OCI-LY1 (cell line): ENCODE results near the gene ASCL5.

ENCODE experiments used
- H2AFZ ChIP-seq: fragments of 200-600 bp; sonication (generic), shearing (Covaris generic); 2 replicates; pipeline ENCODE4 v1.6.0; 2014; ENCODE audit warnings: antibody characterized with exemption, mild to moderate bottlenecking, low read length
- H3F3A ChIP-seq: fragments of 200-600 bp; sonication (generic), shearing (Covaris generic); 2 replicates; pipeline ENCODE4 v1.6.0; 2014; ENCODE audit warnings: mild to moderate bottlenecking, antibody characterized with exemption, low read length, moderate library complexity; ENCODE audit not compliant: insufficient read depth
- H3K27ac ChIP-seq: fragments of 200-600 bp; sonication (generic); 2 replicates; pipeline ENCODE4 v1.5.1; 2014; ENCODE audit warnings: low read length, mixed run types, mild to moderate bottlenecking, low read depth; ENCODE audit not compliant: poor library complexity, severe bottlenecking
- H3K27me3 ChIP-seq: fragments of 200-600 bp; sonication (generic); 2 replicates; pipeline ENCODE4 v1.6.0; 2014; ENCODE audit warnings: antibody characterized with exemption, mild to moderate bottlenecking, low read length, moderate library complexity; ENCODE audit not compliant: insufficient read depth
- H3K36me3 ChIP-seq: fragments of 200-600 bp; sonication (generic); 2 replicates; pipeline ENCODE4 v1.6.1; 2014; ENCODE audit warnings: mild to moderate bottlenecking, antibody characterized with exemption, low read length, moderate library complexity, mixed read lengths; ENCODE audit not compliant: insufficient read depth
- H3K4me1 ChIP-seq: fragments of 200-600 bp; sonication (generic); 2 replicates; pipeline ENCODE4 v1.5.1; 2014; ENCODE audit warnings: mild to moderate bottlenecking, low read length, moderate library complexity; ENCODE audit not compliant: insufficient read depth, severe bottlenecking
- H3K4me2 ChIP-seq: fragments of 200-600 bp; sonication (generic), shearing (Covaris generic); 2 replicates; pipeline ENCODE4 v1.6.1; 2014; ENCODE audit warnings: low read length
- H3K4me3 ChIP-seq: fragments of 200-600 bp; sonication (generic); 2 replicates; pipeline ENCODE4 v1.5.1; 2014; ENCODE audit warnings: low read length, low read depth, mild to moderate bottlenecking, mixed read lengths; ENCODE audit not compliant: poor library complexity, severe bottlenecking
- H3K79me2 ChIP-seq: fragments of 200-600 bp; shearing (Covaris generic); 2 replicates; pipeline ENCODE4 v1.6.1; 2016; ENCODE audit warnings: mixed run types, low read length, mixed read lengths; ENCODE audit not compliant: insufficient read depth
- H3K9ac ChIP-seq: fragments of 200-600 bp; sonication (generic), shearing (Covaris generic); 2 replicates; pipeline ENCODE4 v1.6.1; 2014; ENCODE audit warnings: mild to moderate bottlenecking, low read length, mixed read lengths
- H3K9me2 ChIP-seq: fragments of 200-600 bp; sonication (generic), shearing (Covaris generic); 2 replicates; pipeline ENCODE4 v1.6.1; 2014; ENCODE audit warnings: low read depth, mild to moderate bottlenecking, low read length, mixed read lengths
- H3K9me3 ChIP-seq: fragments of 200-600 bp; shearing (Covaris generic); 2 replicates; pipeline ENCODE4 v1.6.1; 2014; ENCODE audit warnings: low read length, mixed read lengths
- H4K20me1 ChIP-seq: fragments of 200-600 bp; sonication (generic), shearing (Covaris generic); 2 replicates; pipeline ENCODE4 v1.6.0; 2016; ENCODE audit warnings: mild to moderate bottlenecking, low read length; ENCODE audit not compliant: insufficient read depth
- EZH2 ChIP-seq: fragments of 200-600 bp; sonication (generic), shearing (Covaris generic); IDR thresholded peaks from 2 replicates; pipeline ENCODE4 v1.8.0; 2017; ENCODE audit warnings: borderline replicate concordance, mixed run types, mild to moderate bottlenecking, antibody characterized with exemption, low read length, moderate library complexity, mixed read lengths
- TF ChIP-seq, protein P1 (sequence below): fragments of 200-600 bp; sonication (generic), shearing (Covaris generic); IDR thresholded peaks from 2 replicates; pipeline ENCODE4 v1.5.1; 2017; ENCODE audit warnings: mild to moderate bottlenecking, antibody characterized with exemption, low read length, moderate library complexity, mixed read lengths

ASCL5 gene

DNA sequence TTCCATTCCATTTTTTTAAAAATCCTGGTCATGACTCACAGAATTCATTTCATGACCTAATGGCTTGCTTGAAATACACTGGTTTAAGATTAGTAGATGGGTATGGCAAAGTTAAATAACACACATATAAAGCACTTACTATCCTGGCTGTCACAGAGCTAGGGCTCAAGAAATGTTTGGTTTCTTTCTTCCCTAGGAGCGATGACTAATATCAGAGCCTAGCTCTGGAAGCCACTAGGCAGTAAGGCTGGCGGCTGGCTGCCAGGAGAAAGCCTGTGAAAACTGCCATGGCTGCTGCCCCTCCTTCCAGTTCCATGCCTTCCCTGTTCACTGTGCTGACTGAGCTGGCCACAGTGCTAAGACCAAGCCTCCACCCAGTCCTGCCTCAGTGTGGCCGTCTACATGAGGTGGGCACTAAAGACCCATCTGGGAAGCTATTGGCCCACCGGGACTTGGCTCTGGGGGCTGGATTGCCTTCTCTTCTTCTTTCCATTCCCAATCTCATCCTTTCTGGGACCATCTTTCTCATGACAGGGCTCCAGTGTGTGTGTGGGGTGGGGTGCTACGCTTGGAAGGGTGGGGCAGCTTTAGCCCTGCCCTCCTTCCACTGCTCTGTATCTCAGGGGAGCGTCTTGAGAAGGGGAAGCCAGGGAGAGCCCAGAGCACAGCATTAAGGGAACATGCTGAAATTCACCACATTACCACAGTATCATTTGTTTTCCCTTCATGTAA lies 10.8 kb upstream of the ASCL5 start:
- H3K36me3 ChIP-seq = peaks cover 12% of the 10 kb centered on the region
- H3K4me3 ChIP-seq = no peak overlapping the region
- no peak for TF ChIP-seq EZH2
- TF ChIP-seq, protein P1, sequence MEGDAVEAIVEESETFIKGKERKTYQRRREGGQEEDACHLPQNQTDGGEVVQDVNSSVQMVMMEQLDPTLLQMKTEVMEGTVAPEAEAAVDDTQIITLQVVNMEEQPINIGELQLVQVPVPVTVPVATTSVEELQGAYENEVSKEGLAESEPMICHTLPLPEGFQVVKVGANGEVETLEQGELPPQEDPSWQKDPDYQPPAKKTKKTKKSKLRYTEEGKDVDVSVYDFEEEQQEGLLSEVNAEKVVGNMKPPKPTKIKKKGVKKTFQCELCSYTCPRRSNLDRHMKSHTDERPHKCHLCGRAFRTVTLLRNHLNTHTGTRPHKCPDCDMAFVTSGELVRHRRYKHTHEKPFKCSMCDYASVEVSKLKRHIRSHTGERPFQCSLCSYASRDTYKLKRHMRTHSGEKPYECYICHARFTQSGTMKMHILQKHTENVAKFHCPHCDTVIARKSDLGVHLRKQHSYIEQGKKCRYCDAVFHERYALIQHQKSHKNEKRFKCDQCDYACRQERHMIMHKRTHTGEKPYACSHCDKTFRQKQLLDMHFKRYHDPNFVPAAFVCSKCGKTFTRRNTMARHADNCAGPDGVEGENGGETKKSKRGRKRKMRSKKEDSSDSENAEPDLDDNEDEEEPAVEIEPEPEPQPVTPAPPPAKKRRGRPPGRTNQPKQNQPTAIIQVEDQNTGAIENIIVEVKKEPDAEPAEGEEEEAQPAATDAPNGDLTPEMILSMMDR = no peak
- H4K20me1 ChIP-seq = no peaks in the 10 kb centered on the region
- H3K9ac ChIP-seq = no peak overlapping the region
- H3K27me3 ChIP-seq = no peaks in the 10 kb centered on the region
- H3F3A ChIP-seq = no peaks in the 10 kb centered on the region
- no peak overlapping the region for H3K4me2 ChIP-seq
- no peak overlapping the region for H2AFZ ChIP-seq
- H3K9me3 ChIP-seq = no peaks in the 10 kb centered on the region
- H3K4me1 ChIP-seq = no peaks in the 10 kb centered on the region
- H3K27ac ChIP-seq = no peak overlapping the region
- H3K79me2 ChIP-seq = no peaks in the 10 kb centered on the region
- H3K9me2 ChIP-seq = no peaks in the 10 kb centered on the region

- no peak overlapping the region for H3K27ac ChIP-seq
- no peaks in the 10 kb centered on the region for H3K9me3 ChIP-seq
- H4K20me1 ChIP-seq = no peaks in the 10 kb centered on the region
- H3K79me2 ChIP-seq = no peaks in the 10 kb centered on the region
- H3F3A ChIP-seq = no peaks in the 10 kb centered on the region
- no peak overlapping the region for H3K9ac ChIP-seq
- H3K4me2 ChIP-seq = no peak overlapping the region
- no peaks in the 10 kb centered on the region for H3K4me1 ChIP-seq
- peaks cover 10% of the 10 kb centered on the region for H3K36me3 ChIP-seq
- H3K27me3 ChIP-seq = no peaks in the 10 kb centered on the region
- H2AFZ ChIP-seq = no peak overlapping the region
- TF ChIP-seq, protein P1 = no peak
- no peak for TF ChIP-seq EZH2
- no peaks in the 10 kb centered on the region for H3K9me2 ChIP-seq
- no peak overlapping the region for H3K4me3 ChIP-seq
Measured at GRCh38 chr1:201137024-201137392, 10.0 kb upstream of the ASCL5 start.

DNA sequence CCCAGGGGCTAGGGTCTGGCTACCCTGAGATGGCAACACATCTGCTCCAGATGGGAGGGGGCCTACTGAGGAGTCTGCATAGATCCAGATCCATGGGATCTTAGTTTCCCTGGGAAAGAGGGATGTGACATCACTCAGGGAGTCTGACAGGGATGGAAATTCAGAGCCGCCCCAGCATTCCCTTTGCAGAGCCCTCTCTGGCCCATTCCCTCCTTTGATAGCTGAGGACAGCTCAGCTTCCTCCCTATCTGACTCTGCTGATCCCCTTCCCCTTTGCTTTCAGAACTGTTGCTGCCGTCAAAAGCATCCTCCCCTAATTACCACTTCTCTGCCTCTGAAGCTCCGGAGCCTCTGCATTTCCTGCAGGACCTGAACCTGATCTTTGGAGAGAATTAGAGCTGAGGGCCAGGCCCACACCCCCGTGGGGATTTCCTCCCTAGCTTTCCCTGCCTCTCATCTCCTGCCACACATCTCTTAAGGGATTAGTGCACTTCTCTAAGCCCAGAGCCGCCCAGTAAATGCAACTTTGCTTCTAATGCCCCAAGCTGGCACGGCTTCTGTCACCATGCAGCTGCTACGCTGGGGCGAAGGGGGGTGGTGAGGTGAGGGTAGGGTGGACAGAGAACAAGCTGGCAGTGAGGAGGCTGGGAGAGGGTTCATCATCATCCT lies 9.5 kb upstream of the ASCL5 start:
- no peak overlapping the region for H3K4me3 ChIP-seq
- H3K9ac ChIP-seq = no peak overlapping the region
- no peaks in the 10 kb centered on the region for H3K9me2 ChIP-seq
- TF ChIP-seq, protein P1 = no peak
- TF ChIP-seq EZH2 = no peak
- no peaks in the 10 kb centered on the region for H3K27me3 ChIP-seq
- no peaks in the 10 kb centered on the region for H3K9me3 ChIP-seq
- no peaks in the 10 kb centered on the region for H3K4me1 ChIP-seq
- H2AFZ ChIP-seq = no peak overlapping the region
- no peaks in the 10 kb centered on the region for H3K79me2 ChIP-seq
- H3K36me3 ChIP-seq = peaks cover 8% of the 10 kb centered on the region
- no peaks in the 10 kb centered on the region for H4K20me1 ChIP-seq
- H3K4me2 ChIP-seq = no peak overlapping the region
- no peak overlapping the region for H3K27ac ChIP-seq
- no peaks in the 10 kb centered on the region for H3F3A ChIP-seq
